ENCODE results near the gene MRC1.

Gene MRC1

DNA sequence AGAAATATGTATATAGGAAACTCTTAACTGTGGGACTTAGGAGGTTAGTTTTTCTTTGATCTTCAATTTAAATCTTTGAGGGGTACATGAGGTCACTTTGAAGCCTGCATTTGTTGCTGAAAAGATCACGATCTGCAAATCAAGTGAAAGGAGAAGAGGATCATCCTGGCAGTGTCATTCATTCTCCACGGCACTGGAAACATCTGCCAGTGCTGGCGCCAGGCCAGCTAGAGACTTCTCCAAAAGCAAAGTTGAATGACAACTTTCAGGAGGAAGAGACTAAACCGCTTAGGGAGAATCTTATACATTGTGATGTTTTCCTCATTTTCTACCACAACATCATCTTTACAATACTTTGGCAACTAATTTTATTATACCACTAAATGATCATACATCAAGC lies 42.5 kb downstream of the MRC1 start:
- Histone ChIP-seq H3K9ac (ENCODE audit: low read length) (no peak overlapping the region), H3K27ac (ENCODE audit: low read depth, low read length, poor library complexity, severe bottlenecking) (no peak overlapping the region), H3K4me2 (ENCODE audit: low read length) (no peak overlapping the region), H2AFZ (ENCODE audit: low read length) (no peak overlapping the region), H3K4me1 (ENCODE audit: insufficient read depth, low read length, severe bottlenecking) (no peaks in the 10 kb centered on the region), H3K79me2 (ENCODE audit: insufficient read depth, low read length) (no peaks in the 10 kb centered on the region), H3K9me3 (ENCODE audit: low read length) (no peaks in the 10 kb centered on the region), H3F3A (ENCODE audit: insufficient read depth, low read length) (no peaks in the 10 kb centered on the region), H3K9me2 (ENCODE audit: low read depth, low read length) (no peaks in the 10 kb centered on the region), H4K20me1 (ENCODE audit: insufficient read depth, low read length) (no peaks in the 10 kb centered on the region), H3K27me3 (ENCODE audit: insufficient read depth, low read length) (no peaks in the 10 kb centered on the region), H3K36me3 (ENCODE audit: insufficient read depth, low read length) (no peaks in the 10 kb centered on the region), H3K4me3 (ENCODE audit: low read depth, low read length, poor library complexity, severe bottlenecking) (no peak overlapping the region)
- TF ChIP-seq, protein P1, sequence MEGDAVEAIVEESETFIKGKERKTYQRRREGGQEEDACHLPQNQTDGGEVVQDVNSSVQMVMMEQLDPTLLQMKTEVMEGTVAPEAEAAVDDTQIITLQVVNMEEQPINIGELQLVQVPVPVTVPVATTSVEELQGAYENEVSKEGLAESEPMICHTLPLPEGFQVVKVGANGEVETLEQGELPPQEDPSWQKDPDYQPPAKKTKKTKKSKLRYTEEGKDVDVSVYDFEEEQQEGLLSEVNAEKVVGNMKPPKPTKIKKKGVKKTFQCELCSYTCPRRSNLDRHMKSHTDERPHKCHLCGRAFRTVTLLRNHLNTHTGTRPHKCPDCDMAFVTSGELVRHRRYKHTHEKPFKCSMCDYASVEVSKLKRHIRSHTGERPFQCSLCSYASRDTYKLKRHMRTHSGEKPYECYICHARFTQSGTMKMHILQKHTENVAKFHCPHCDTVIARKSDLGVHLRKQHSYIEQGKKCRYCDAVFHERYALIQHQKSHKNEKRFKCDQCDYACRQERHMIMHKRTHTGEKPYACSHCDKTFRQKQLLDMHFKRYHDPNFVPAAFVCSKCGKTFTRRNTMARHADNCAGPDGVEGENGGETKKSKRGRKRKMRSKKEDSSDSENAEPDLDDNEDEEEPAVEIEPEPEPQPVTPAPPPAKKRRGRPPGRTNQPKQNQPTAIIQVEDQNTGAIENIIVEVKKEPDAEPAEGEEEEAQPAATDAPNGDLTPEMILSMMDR (IDR thresholded peaks at IDR 0.05; ENCODE audit: low read length) = no peak
- no peak for TF ChIP-seq EZH2 (IDR thresholded peaks at IDR 0.05; ENCODE audit: borderline replicate concordance, low read length)

DNA sequence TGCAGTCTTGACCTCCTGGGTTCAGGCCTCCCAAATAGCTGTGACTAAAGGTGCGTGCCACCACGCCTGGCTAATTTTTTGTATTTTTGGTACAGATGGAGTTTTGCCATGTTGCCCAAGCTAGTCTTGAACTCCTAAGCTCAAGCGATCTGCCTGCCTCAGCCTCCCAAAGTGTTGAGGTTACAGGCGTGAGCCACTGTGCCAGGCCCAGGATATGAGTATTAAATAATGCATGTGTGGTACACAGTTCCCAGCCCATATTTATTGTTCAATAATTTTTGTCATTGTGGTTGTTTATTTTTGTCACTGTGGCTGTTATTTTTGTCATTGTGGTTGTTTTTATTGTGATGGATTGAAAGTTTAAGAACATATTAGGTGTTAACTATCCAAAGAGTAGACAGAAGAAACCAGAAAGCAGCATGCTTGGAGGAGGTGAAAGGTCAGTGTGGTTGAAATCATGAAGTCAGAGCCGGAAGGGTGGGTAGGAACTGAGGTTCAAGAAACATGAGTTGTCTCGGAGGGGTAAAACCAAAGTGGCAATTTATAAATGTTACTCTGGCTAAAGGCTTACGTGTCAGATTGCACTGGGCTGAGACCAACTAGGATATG lies 45.0 kb downstream of the MRC1 start:
- H3K4me3 ChIP-seq (ENCODE audit: low read depth, low read length, poor library complexity, severe bottlenecking) = no peak overlapping the region
- H3K9ac ChIP-seq (ENCODE audit: low read length) = no peak overlapping the region
- H2AFZ ChIP-seq (ENCODE audit: low read length) = no peak overlapping the region
- no peaks in the 10 kb centered on the region for H3K36me3 ChIP-seq (ENCODE audit: insufficient read depth, low read length)
- no peaks in the 10 kb centered on the region for H4K20me1 ChIP-seq (ENCODE audit: insufficient read depth, low read length)
- no peaks in the 10 kb centered on the region for H3K27me3 ChIP-seq (ENCODE audit: insufficient read depth, low read length)
- no peaks in the 10 kb centered on the region for H3K4me1 ChIP-seq (ENCODE audit: insufficient read depth, low read length, severe bottlenecking)
- H3K4me2 ChIP-seq (ENCODE audit: low read length) = no peak overlapping the region
- no peaks in the 10 kb centered on the region for H3K9me2 ChIP-seq (ENCODE audit: low read depth, low read length)
- no peaks in the 10 kb centered on the region for H3K79me2 ChIP-seq (ENCODE audit: insufficient read depth, low read length)
- H3K9me3 ChIP-seq (ENCODE audit: low read length) = no peaks in the 10 kb centered on the region
- no peak for TF ChIP-seq EZH2 (IDR thresholded peaks at IDR 0.05; ENCODE audit: borderline replicate concordance, low read length)
- TF ChIP-seq, protein P1 (IDR thresholded peaks at IDR 0.05; ENCODE audit: low read length) = no peak
- H3F3A ChIP-seq (ENCODE audit: insufficient read depth, low read length) = no peaks in the 10 kb centered on the region
- no peak overlapping the region for H3K27ac ChIP-seq (ENCODE audit: low read depth, low read length, poor library complexity, severe bottlenecking)

DNA sequence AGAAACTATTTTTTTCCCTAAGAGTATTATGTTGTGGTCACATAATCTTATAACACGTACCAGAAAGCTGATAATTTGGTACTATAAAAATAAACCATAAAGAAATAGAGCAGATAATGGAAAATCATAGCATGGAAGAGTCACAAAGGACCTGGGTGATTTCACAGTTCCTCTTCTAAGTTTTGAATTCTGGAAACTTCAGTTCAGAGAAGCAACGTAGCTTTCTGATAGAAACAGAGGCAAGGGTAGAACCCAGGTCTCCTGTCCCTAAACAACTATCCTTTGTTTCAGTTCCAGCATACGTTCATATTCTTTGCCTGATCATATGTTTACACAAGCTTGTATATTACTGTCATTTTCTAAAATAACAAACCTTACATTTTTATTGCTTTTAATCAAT lies 47.9 kb downstream of the MRC1 start:
- H3K36me3 ChIP-seq (ENCODE audit: insufficient read depth, low read length) = no peaks in the 10 kb centered on the region
- no peaks in the 10 kb centered on the region for H4K20me1 ChIP-seq (ENCODE audit: insufficient read depth, low read length)
- no peaks in the 10 kb centered on the region for H3F3A ChIP-seq (ENCODE audit: insufficient read depth, low read length)
- no peak overlapping the region for H3K9ac ChIP-seq (ENCODE audit: low read length)
- no peaks in the 10 kb centered on the region for H3K27me3 ChIP-seq (ENCODE audit: insufficient read depth, low read length)
- TF ChIP-seq EZH2 (IDR thresholded peaks at IDR 0.05; ENCODE audit: borderline replicate concordance, low read length) = no peak
- TF ChIP-seq, protein P1 (IDR thresholded peaks at IDR 0.05; ENCODE audit: low read length) = no peak
- no peak overlapping the region for H3K4me3 ChIP-seq (ENCODE audit: low read depth, low read length, poor library complexity, severe bottlenecking)
- H3K9me2 ChIP-seq (ENCODE audit: low read depth, low read length) = no peaks in the 10 kb centered on the region
- no peaks in the 10 kb centered on the region for H3K4me1 ChIP-seq (ENCODE audit: insufficient read depth, low read length, severe bottlenecking)
- no peaks in the 10 kb centered on the region for H3K9me3 ChIP-seq (ENCODE audit: low read length)
- no peak overlapping the region for H2AFZ ChIP-seq (ENCODE audit: low read length)
- H3K79me2 ChIP-seq (ENCODE audit: insufficient read depth, low read length) = no peaks in the 10 kb centered on the region
- H3K27ac ChIP-seq (ENCODE audit: low read depth, low read length, poor library complexity, severe bottlenecking) = no peak overlapping the region
- no peak overlapping the region for H3K4me2 ChIP-seq (ENCODE audit: low read length)

Data from OCI-LY1 (cell line).